GM18858 (cell line): ENCODE results near the gene DLX2.
"Not testable (repeated sequence)": the region's sequence is repeated elsewhere in the genome, so short reads cannot be mapped to it uniquely, and the experiment has no call there.

Experiments used
- ATAC-seq: cut with Tn5 transposase; IDR thresholded peaks from one replicate; pipeline ENCODE4 v1.9.1; 2021; ENCODE audit not compliant: unreplicated experiment

The DLX2 gene

GRCh38 chr2:172102391-172103359 is at the start of gene DLX2:
DLX2 (minus strand) TSS chr2:172102900; CDS start chr2:172102538, 362 bp downstream.
- ATAC-seq = no peak

GRCh38 chr2:172147944-172148650 is 45.4 kb upstream of the DLX2 start:
- no peak for ATAC-seq

- no peak for ATAC-seq
Measured at GRCh38 chr2:172143817-172144216, 41.1 kb upstream of the DLX2 start.

GRCh38 chr2:172138727-172139126 is 36.0 kb upstream of the DLX2 start:
- not testable (repeated sequence) for ATAC-seq

- no peak for ATAC-seq
Measured at GRCh38 chr2:172137943-172138342, 35.2 kb upstream of the DLX2 start.

GRCh38 chr2:172137109-172137508 is 34.4 kb upstream of the DLX2 start:
- ATAC-seq = no peak

GRCh38 chr2:172135446-172135845 is 32.7 kb upstream of the DLX2 start:
- ATAC-seq = no peak

- ATAC-seq = no peak
Measured at GRCh38 chr2:172134270-172134669, 31.6 kb upstream of the DLX2 start.

GRCh38 chr2:172131713-172132555 is 29.2 kb upstream of the DLX2 start:
- ATAC-seq = no peak

GRCh38 chr2:172129404-172129803 is 26.7 kb upstream of the DLX2 start:
- no peak for ATAC-seq

GRCh38 chr2:172128484-172128883 is 25.8 kb upstream of the DLX2 start:
- no peak for ATAC-seq

GRCh38 chr2:172120118-172120517 is 17.4 kb upstream of the DLX2 start:
- no peak for ATAC-seq

- ATAC-seq = no peak
Measured at GRCh38 chr2:172119089-172119488, 16.4 kb upstream of the DLX2 start.

GRCh38 chr2:172116107-172116506 is 13.4 kb upstream of the DLX2 start:
- ATAC-seq = no peak

GRCh38 chr2:172114579-172114978 is 11.9 kb upstream of the DLX2 start:
- no peak for ATAC-seq

GRCh38 chr2:172114176-172114575 is 11.5 kb upstream of the DLX2 start:
- ATAC-seq = not testable (repeated sequence)

GRCh38 chr2:172113617-172114016 is 10.9 kb upstream of the DLX2 start:
- no peak for ATAC-seq

GRCh38 chr2:172109988-172110811 is 7.5 kb upstream of the DLX2 start:
- ATAC-seq = no peak

GRCh38 chr2:172109256-172109987 is 6.7 kb upstream of the DLX2 start:
- no peak for ATAC-seq

GRCh38 chr2:172108587-172108930 is 5.9 kb upstream of the DLX2 start:
- no peak for ATAC-seq
